Measurements from ENCODE around the gene LENEP. TPM values are rescaled to one million over a fixed set of nuclear protein-coding genes. Genes with fewer than 3 reads are reported as not detected.

LENEP gene
- total RNA-seq, 1 experiment from 2014 or later = 1.3 TPM

DNA sequence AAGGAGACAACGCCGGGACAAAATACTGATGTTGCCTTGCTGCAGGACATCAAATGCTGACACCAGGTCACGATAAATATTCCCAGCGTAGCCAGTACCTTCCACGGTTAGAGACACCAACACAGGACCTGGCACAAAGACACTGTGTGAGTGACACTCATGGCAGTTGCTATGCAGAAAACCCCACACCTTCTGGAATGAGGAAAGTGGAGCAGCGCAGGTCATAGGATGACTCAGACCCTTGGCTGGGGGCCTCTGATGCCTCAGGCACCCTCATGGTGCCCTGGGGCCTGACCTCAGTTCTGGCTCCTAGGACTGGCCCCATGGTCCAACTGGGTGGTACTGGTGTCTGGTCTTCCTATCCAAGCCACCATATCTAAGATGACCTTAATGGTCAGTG is 33.2 kb downstream of the LENEP start:
- Histone ChIP-seq H3K4me1 (replicated peaks; ENCODE audit: insufficient read depth) (peaks cover 46% of the 10 kb centered on the region), H3K4me2 (peak overlapping the region; percentile 29), H3F3A (ENCODE audit: insufficient read depth, low read depth) (peaks cover 27% of the 10 kb centered on the region; the same call in 1 of the 2 replicates), H2AFZ (no peak overlapping the region), H3K9me3 (ENCODE audit: insufficient read depth, low read depth) (no peaks in the 10 kb centered on the region), H3K4me3 (no peak overlapping the region), H4K20me1 (ENCODE audit: insufficient read depth) (no peaks in the 10 kb centered on the region), H3K27ac (peak overlapping the region; percentile 48), H3K79me2 (ENCODE audit: low read depth) (no peaks in the 10 kb centered on the region), H3K9me2 (ENCODE audit: insufficient read depth) (no peaks in the 10 kb centered on the region), H3K36me3 (ENCODE audit: low read depth) (no peaks in the 10 kb centered on the region), H3K27me3 (ENCODE audit: insufficient read depth, low read depth) (no peaks in the 10 kb centered on the region)
- intact Hi-C loops (cut with micrococcal nuclease; ENCODE audit: unreplicated experiment) = no loop called here
- ChIA-PET CTCF (no interaction called here), POLR2A (ENCODE audit: unreplicated experiment) (no interaction called here)
- no TSS peak for BruUV-seq (replicated peaks)
- TF ChIP-seq EZH2 (IDR thresholded peaks at IDR 0.05; ENCODE audit: low read depth) = no peak
- TF ChIP-seq, protein P1, sequence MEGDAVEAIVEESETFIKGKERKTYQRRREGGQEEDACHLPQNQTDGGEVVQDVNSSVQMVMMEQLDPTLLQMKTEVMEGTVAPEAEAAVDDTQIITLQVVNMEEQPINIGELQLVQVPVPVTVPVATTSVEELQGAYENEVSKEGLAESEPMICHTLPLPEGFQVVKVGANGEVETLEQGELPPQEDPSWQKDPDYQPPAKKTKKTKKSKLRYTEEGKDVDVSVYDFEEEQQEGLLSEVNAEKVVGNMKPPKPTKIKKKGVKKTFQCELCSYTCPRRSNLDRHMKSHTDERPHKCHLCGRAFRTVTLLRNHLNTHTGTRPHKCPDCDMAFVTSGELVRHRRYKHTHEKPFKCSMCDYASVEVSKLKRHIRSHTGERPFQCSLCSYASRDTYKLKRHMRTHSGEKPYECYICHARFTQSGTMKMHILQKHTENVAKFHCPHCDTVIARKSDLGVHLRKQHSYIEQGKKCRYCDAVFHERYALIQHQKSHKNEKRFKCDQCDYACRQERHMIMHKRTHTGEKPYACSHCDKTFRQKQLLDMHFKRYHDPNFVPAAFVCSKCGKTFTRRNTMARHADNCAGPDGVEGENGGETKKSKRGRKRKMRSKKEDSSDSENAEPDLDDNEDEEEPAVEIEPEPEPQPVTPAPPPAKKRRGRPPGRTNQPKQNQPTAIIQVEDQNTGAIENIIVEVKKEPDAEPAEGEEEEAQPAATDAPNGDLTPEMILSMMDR (conservative IDR thresholded peaks at IDR 0.05) = no peak
- peak; percentile 75 to 82 for DNase-seq

DNA sequence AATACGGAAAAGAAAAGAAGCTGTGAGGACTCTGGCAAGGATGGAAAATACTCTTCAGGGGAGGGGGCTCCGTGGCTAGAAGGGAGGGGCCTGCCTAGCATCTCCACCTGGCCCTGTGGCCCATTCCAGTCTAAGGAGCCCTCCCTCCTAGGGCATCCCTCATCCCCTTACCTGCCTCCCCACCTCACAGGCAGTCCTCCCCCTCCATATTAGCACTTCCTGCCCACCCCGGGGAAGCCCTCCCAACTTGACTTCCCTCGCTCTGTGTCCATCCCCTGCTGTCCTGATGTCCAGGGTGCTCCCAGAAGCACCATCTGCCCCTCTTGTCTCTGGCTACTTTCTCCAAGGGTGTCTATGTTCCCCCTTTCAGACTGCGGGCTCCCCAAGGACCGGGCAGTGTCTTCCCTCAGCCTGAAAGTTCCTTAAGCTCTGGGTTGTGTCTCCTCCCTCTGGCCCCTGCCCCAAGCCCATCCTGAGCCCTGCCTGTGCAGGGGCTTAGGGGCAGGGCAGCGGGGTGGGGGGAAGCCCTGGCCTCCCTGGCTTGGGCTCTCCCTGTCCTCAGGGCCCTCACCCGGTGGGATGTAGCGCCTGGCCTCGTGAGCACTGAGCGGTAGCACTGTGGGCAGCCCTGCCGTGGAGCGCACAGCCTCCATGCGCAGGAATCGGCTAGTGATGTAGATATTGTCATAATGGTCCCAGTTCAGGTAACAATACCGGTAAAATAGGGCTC is 36.3 kb downstream of the LENEP start:
- no peak for DNase-seq
- no peak overlapping the region for H3K4me2 ChIP-seq
- POLR2A ChIA-PET (ENCODE audit: unreplicated experiment) = no interaction called here

DNA sequence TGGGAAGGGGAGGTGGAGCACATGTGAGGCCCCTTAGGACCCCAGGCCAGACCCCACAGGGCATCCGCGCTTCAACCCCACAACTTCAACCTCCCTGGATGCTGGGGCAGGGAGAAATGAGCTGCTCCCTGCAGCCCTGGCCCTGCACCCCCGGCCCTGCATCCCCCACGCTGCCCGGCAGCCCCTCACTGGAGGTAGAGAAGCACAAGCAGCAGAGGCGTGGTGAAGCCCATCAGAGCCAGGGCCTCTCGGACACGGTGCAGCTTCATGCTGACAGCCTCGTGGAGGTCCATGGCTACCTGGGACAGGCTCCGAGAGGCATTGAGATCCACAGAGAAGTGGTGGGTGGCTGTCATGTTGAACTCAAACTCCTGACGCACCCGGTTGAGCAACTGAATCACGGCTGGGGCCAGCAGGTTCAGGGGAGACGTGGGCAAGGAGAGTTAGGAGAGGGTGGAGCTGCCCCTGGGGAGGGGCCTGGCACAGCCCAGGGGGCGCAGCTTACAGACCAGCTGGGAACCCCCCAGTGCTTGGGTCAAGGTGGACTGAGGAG is 36.9 kb downstream of the LENEP start:
- no peak overlapping the region for H3K27ac ChIP-seq
- H3K36me3 ChIP-seq (ENCODE audit: low read depth) = no peaks in the 10 kb centered on the region
- H3K79me2 ChIP-seq (ENCODE audit: low read depth) = no peaks in the 10 kb centered on the region
- intact Hi-C loops (cut with micrococcal nuclease; ENCODE audit: unreplicated experiment) = no loop called here
- H4K20me1 ChIP-seq (ENCODE audit: insufficient read depth) = no peaks in the 10 kb centered on the region
- H3K4me2 ChIP-seq = no peak overlapping the region
- peaks cover 23% of the 10 kb centered on the region for H3K4me1 ChIP-seq (replicated peaks; ENCODE audit: insufficient read depth)
- no peaks in the 10 kb centered on the region for H3K9me3 ChIP-seq (ENCODE audit: insufficient read depth, low read depth)
- H2AFZ ChIP-seq = no peak overlapping the region
- H3K9me2 ChIP-seq (ENCODE audit: insufficient read depth) = no peaks in the 10 kb centered on the region
- H3K4me3 ChIP-seq = no peak overlapping the region
- H3K27me3 ChIP-seq (ENCODE audit: insufficient read depth, low read depth) = no peaks in the 10 kb centered on the region
- ChIA-PET POLR2A (ENCODE audit: unreplicated experiment) (no interaction called here), CTCF (no interaction called here)
- TF ChIP-seq, protein P1 (conservative IDR thresholded peaks at IDR 0.05) = no peak
- no peak for TF ChIP-seq EZH2 (IDR thresholded peaks at IDR 0.05; ENCODE audit: low read depth)
- no peak for DNase-seq
- H3F3A ChIP-seq (ENCODE audit: insufficient read depth, low read depth) = peaks cover 11% of the 10 kb centered on the region; the same call in 1 of the 2 replicates
- no TSS peak for BruUV-seq (replicated peaks)

More for the DNA sequence above, 36.3 kb downstream of the LENEP start:
- H3K9me3 ChIP-seq (ENCODE audit: insufficient read depth, low read depth) = no peaks in the 10 kb centered on the region
- H3K36me3 ChIP-seq (ENCODE audit: low read depth) = no peaks in the 10 kb centered on the region
- no peaks in the 10 kb centered on the region for H3K27me3 ChIP-seq (ENCODE audit: insufficient read depth, low read depth)
- no peak overlapping the region for H3K27ac ChIP-seq
- no peaks in the 10 kb centered on the region for H4K20me1 ChIP-seq (ENCODE audit: insufficient read depth)
- CTCF ChIA-PET = no interaction called here
- H2AFZ ChIP-seq = no peak overlapping the region
- TF ChIP-seq, protein P1 (conservative IDR thresholded peaks at IDR 0.05) = no peak
- TF ChIP-seq EZH2 (IDR thresholded peaks at IDR 0.05; ENCODE audit: low read depth) = no peak
- intact Hi-C loops (cut with micrococcal nuclease; ENCODE audit: unreplicated experiment) = no loop called here
- no TSS peak for BruUV-seq (replicated peaks)
- H3F3A ChIP-seq (ENCODE audit: insufficient read depth, low read depth) = peaks cover 17% of the 10 kb centered on the region; the same call in 1 of the 2 replicates
- H3K79me2 ChIP-seq (ENCODE audit: low read depth) = no peaks in the 10 kb centered on the region
- H3K4me1 ChIP-seq (replicated peaks; ENCODE audit: insufficient read depth) = peaks cover 29% of the 10 kb centered on the region
- H3K9me2 ChIP-seq (ENCODE audit: insufficient read depth) = no peaks in the 10 kb centered on the region
- no peak overlapping the region for H3K4me3 ChIP-seq
